Tibial nerve (tissue), 3 donors: Measurements from ENCODE around the gene SLC35A4.

Source experiments
- POLR2A ChIP-seq, 2 donors: fragments of 450-650 bp; IDR thresholded peaks; one replicate each; pipeline ENCODE4 v1.6.1; 2017; ENCODE audit warnings: antibody characterized with exemption in 2 of 2, mild to moderate bottlenecking in 2 of 2, moderate library complexity in 2 of 2
- TF ChIP-seq, protein P1 (sequence below), 5 experiments: fragments of 200-600 bp in 3 of 5; fragments of 450-650 bp in 2 of 5; sonication (generic) in 3 of 5; IDR thresholded peaks; one replicate each; pipeline ENCODE4 v1.5.1; 2016 to 2019; ENCODE audit warnings: antibody characterized with exemption in 5 of 5, mild to moderate bottlenecking in 3 of 5, moderate library complexity in 2 of 5

DNA sequence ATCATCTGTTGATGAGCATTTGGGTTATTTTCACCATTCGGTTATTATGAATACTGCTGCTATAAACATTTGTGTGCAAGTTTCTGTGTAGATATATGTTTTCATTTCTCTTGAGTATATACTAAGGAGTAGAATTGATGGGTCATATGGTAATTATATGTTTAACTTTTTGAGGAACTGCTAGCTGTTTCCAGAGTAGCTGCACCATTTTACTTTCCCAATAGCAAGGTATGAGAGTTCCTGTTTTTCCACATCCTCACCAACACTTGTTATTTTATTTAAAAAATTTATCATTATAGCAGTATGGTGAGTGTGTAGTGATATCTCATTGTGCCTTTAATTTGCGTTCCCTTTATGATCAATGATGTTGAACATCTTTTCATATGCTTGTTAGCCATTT, 39.1 kb downstream of the SLC35A4 start:
- no peak for TF ChIP-seq POLR2A (IDR thresholded peaks at IDR 0.05)
- TF ChIP-seq, protein P1, sequence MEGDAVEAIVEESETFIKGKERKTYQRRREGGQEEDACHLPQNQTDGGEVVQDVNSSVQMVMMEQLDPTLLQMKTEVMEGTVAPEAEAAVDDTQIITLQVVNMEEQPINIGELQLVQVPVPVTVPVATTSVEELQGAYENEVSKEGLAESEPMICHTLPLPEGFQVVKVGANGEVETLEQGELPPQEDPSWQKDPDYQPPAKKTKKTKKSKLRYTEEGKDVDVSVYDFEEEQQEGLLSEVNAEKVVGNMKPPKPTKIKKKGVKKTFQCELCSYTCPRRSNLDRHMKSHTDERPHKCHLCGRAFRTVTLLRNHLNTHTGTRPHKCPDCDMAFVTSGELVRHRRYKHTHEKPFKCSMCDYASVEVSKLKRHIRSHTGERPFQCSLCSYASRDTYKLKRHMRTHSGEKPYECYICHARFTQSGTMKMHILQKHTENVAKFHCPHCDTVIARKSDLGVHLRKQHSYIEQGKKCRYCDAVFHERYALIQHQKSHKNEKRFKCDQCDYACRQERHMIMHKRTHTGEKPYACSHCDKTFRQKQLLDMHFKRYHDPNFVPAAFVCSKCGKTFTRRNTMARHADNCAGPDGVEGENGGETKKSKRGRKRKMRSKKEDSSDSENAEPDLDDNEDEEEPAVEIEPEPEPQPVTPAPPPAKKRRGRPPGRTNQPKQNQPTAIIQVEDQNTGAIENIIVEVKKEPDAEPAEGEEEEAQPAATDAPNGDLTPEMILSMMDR (IDR thresholded peaks at IDR 0.05): no peak
